HG03457 (cell line): ENCODE data around the gene CCRL2.
"Not testable (repeated sequence)": the region's sequence is repeated elsewhere in the genome, so short reads cannot be mapped to it uniquely, and the experiment has no call there.

Experiments used
- ATAC-seq: cut with Tn5 transposase; IDR thresholded peaks from one replicate; pipeline ENCODE4 v1.9.1; 2021; ENCODE audit warnings: moderate number of reproducible peaks; ENCODE audit not compliant: unreplicated experiment

CCRL2 gene

GRCh38 chr3:46378426-46378942 lies 28.6 kb upstream of the CCRL2 start:
- no peak for ATAC-seq

- no peak for ATAC-seq
Observed at GRCh38 chr3:46380471-46381221, 26.4 kb upstream of the CCRL2 start.

- ATAC-seq, result no peak
Observed at GRCh38 chr3:46381625-46382024, 25.4 kb upstream of the CCRL2 start.

- ATAC-seq, result no peak
Observed at GRCh38 chr3:46383211-46383950, 23.7 kb upstream of the CCRL2 start.

GRCh38 chr3:46383951-46384330 lies 23.1 kb upstream of the CCRL2 start:
- no peak for ATAC-seq

GRCh38 chr3:46386205-46386604 lies 20.9 kb upstream of the CCRL2 start:
- ATAC-seq, result no peak

- ATAC-seq, result not testable (repeated sequence)
Observed at GRCh38 chr3:46388847-46389246, 18.2 kb upstream of the CCRL2 start.

- ATAC-seq, result no peak
Observed at GRCh38 chr3:46389306-46389705, 17.8 kb upstream of the CCRL2 start.

- not testable (repeated sequence) for ATAC-seq
Observed at GRCh38 chr3:46391526-46391925, 15.5 kb upstream of the CCRL2 start.

GRCh38 chr3:46393011-46393410 lies 14.0 kb upstream of the CCRL2 start:
- ATAC-seq, result no peak

- no peak for ATAC-seq
Observed at GRCh38 chr3:46393554-46394434, 13.3 kb upstream of the CCRL2 start.

- ATAC-seq, result no peak
Observed at GRCh38 chr3:46395210-46395661, 11.8 kb upstream of the CCRL2 start.

- ATAC-seq, result no peak
Observed at GRCh38 chr3:46395766-46396530, 11.1 kb upstream of the CCRL2 start.

GRCh38 chr3:46397111-46397510 lies 9.9 kb upstream of the CCRL2 start:
- no peak for ATAC-seq

GRCh38 chr3:46398186-46398955 lies 8.7 kb upstream of the CCRL2 start:
- ATAC-seq, result no peak

GRCh38 chr3:46399098-46399497 lies 8.0 kb upstream of the CCRL2 start:
- ATAC-seq, result no peak

GRCh38 chr3:46399557-46399956 lies 7.5 kb upstream of the CCRL2 start:
- no peak for ATAC-seq

GRCh38 chr3:46400000-46400734 lies 6.9 kb upstream of the CCRL2 start:
- no peak for ATAC-seq

- ATAC-seq, result no peak
Observed at GRCh38 chr3:46400846-46401245, 6.2 kb upstream of the CCRL2 start.
